Neural progenitor cell (in vitro differentiated cells): ENCODE measurements around the gene SPEN. TPM values are rescaled to one million over a fixed set of nuclear protein-coding genes. Genes with fewer than 3 reads are reported as not detected.

Experiments
- DNase-seq: peaks from one replicate; pipeline ENCODE4 v3.0.0-alpha.2; 2016; ENCODE audit warnings: low spot score
- H2AFZ ChIP-seq: fragments of 200-600 bp; sonication (generic); replicated peaks from 2 replicates; pipeline ENCODE4 v1.6.1; 2016; ENCODE audit warnings: antibody characterized with exemption
- H3F3A ChIP-seq: fragments of 200-600 bp; sonication (generic); 2 replicates; pipeline ENCODE4 v1.6.1; 2016; ENCODE audit warnings: antibody characterized with exemption, low read depth
- H3K27ac ChIP-seq: fragments of 200-600 bp; sonication (generic); 2 replicates; pipeline ENCODE4 v1.5.1; 2016; ENCODE audit warnings: mild to moderate bottlenecking
- H3K27me3 ChIP-seq: fragments of 200-600 bp; sonication (generic); 2 replicates; pipeline ENCODE4 v1.6.1; 2016; ENCODE audit warnings: mild to moderate bottlenecking, moderate library complexity
- H3K36me3 ChIP-seq: fragments of 200-600 bp; sonication (generic); 2 replicates; pipeline ENCODE4 v1.5.1; 2016
- H3K4me1 ChIP-seq: fragments of 200-600 bp; sonication (generic); 2 replicates; pipeline ENCODE4 v1.6.1; 2016; ENCODE audit warnings: mixed run types
- H3K4me2 ChIP-seq: fragments of 200-600 bp; sonication (generic); 2 replicates; pipeline ENCODE4 v1.6.1; 2016
- H3K4me3 ChIP-seq: fragments of 200-600 bp; sonication (generic); 2 replicates; pipeline ENCODE4 v1.5.1; 2016
- H3K79me2 ChIP-seq: fragments of 200-600 bp; sonication (generic); 2 replicates; pipeline ENCODE4 v1.6.1; 2016; ENCODE audit warnings: low read depth
- H3K9ac ChIP-seq: fragments of 200-600 bp; sonication (generic); 2 replicates; pipeline ENCODE4 v1.6.1; 2016
- H3K9me3 ChIP-seq: fragments of 200-600 bp; sonication (generic); 2 replicates; pipeline ENCODE4 v1.5.1; 2016; ENCODE audit warnings: low read depth
- H4K20me1 ChIP-seq: fragments of 200-600 bp; sonication (generic); 2 replicates; pipeline ENCODE4 v1.6.1; 2016; ENCODE audit warnings: low read depth
- H3K27ac Mint-ChIP-seq: 3 replicates; pipeline ENCODE4 v1.8.0; 2021; ENCODE audit warnings: mixed read lengths
- H3K27me3 Mint-ChIP-seq: 2 replicates; pipeline ENCODE4 v1.8.0; 2022; ENCODE audit warnings: low read depth, mild to moderate bottlenecking, inconsistent platforms, moderate library complexity, mixed read lengths; ENCODE audit not compliant: insufficient read depth
- H3K36me3 Mint-ChIP-seq: 3 replicates; pipeline ENCODE4 v1.8.0; 2021; ENCODE audit warnings: mixed read lengths
- H3K4me1 Mint-ChIP-seq: 3 replicates; pipeline ENCODE4 v1.8.0; 2021; ENCODE audit warnings: mixed read lengths
- H3K4me3 Mint-ChIP-seq: 3 replicates; pipeline ENCODE4 v1.8.0; 2021; ENCODE audit warnings: mild to moderate bottlenecking, moderate library complexity, mixed read lengths
- H3K9me3 Mint-ChIP-seq: 3 replicates; pipeline ENCODE4 v1.8.0; 2020; ENCODE audit warnings: mixed read lengths
- CTCF ChIP-seq: fragments of 200-600 bp; sonication (generic); IDR thresholded peaks from 2 replicates; pipeline ENCODE4 v1.5.1; 2017; ENCODE audit warnings: antibody characterized with exemption, mild to moderate bottlenecking
- EZH2 ChIP-seq: fragments of 200-600 bp; sonication (generic); IDR thresholded peaks from 2 replicates; pipeline ENCODE4 v1.6.1; 2017; ENCODE audit warnings: antibody characterized with exemption, mild to moderate bottlenecking, moderate library complexity
- EZH2phosphoT487 ChIP-seq: fragments of 200-600 bp; sonication (generic); IDR thresholded peaks from 2 replicates; pipeline ENCODE4 v1.6.1; 2017; ENCODE audit warnings: antibody characterized with exemption
- total RNA-seq: library from RNA; depleted of rRNA; stranded (reverse); fragments of >200 nt; gene quantifications from 2 replicates; pipeline ENCODE4 v1.2.3, GENCODE V29; 2015; ENCODE audit warnings: low replicate concordance

SPEN gene
- total RNA-seq, 1 donor from 2014 or later: 59.6 TPM

GRCh38 chr1:15799928-15800835 lies 47.3 kb upstream of the SPEN start:
- Histone ChIP-seq H3K9ac (no peak overlapping the region), H3K36me3 (no peaks in the 10 kb centered on the region), H3K27me3 (no peaks in the 10 kb centered on the region), H3K4me1 (peaks cover 6% of the 10 kb centered on the region), H3K9me3 (no peaks in the 10 kb centered on the region), H3K27ac (no peak overlapping the region), H2AFZ (peak overlapping the region; percentile 4), H3F3A (no peaks in the 10 kb centered on the region), H3K79me2 (no peaks in the 10 kb centered on the region), H4K20me1 (no peaks in the 10 kb centered on the region), H3K4me3 (no peak overlapping the region), H3K4me2 (no peak overlapping the region)
- peaks cover 45% of the 10 kb centered on the region for H3K4me1 Mint-ChIP-seq
- H3K36me3 Mint-ChIP-seq: no peaks in the 10 kb centered on the region
- H3K4me3 Mint-ChIP-seq: no peak overlapping the region
- DNase-seq: peak; percentile 44
- peaks cover 7% of the 10 kb centered on the region for H3K27me3 Mint-ChIP-seq
- H3K9me3 Mint-ChIP-seq: no peaks in the 10 kb centered on the region
- no peak for TF ChIP-seq CTCF
- no peak for TF ChIP-seq EZH2
- TF ChIP-seq EZH2phosphoT487: no peak
- H3K27ac Mint-ChIP-seq: peak overlapping the region; percentile 69

- Mint-ChIP-seq H3K27me3 (peaks cover 8% of the 10 kb centered on the region), H3K36me3 (peaks cover 2% of the 10 kb centered on the region), H3K9me3 (no peaks in the 10 kb centered on the region), H3K27ac (no peak overlapping the region), H3K4me3 (no peak overlapping the region), H3K4me1 (peaks cover 38% of the 10 kb centered on the region)
- no peak overlapping the region for H3K9ac ChIP-seq
- no peak for TF ChIP-seq EZH2phosphoT487
- TF ChIP-seq EZH2: no peak
- TF ChIP-seq CTCF: no peak
- H3K4me2 ChIP-seq: no peak overlapping the region
- H2AFZ ChIP-seq: no peak overlapping the region
- H3K4me1 ChIP-seq: peaks cover 6% of the 10 kb centered on the region
- H3K27me3 ChIP-seq: no peaks in the 10 kb centered on the region
- H3F3A ChIP-seq: no peaks in the 10 kb centered on the region
- no peak overlapping the region for H3K27ac ChIP-seq
- no peaks in the 10 kb centered on the region for H3K79me2 ChIP-seq
- DNase-seq: no peak
- no peaks in the 10 kb centered on the region for H3K36me3 ChIP-seq
- H3K4me3 ChIP-seq: no peak overlapping the region
- H3K9me3 ChIP-seq: no peaks in the 10 kb centered on the region
- no peaks in the 10 kb centered on the region for H4K20me1 ChIP-seq
These were observed 45.1 kb upstream of the SPEN start for GRCh38 chr1:15802234-15802965.

GRCh38 chr1:15803380-15803779 lies 44.1 kb upstream of the SPEN start:
- Histone ChIP-seq H3K27me3 (no peaks in the 10 kb centered on the region), H3K4me2 (no peak overlapping the region), H3K9me3 (no peaks in the 10 kb centered on the region), H3K4me3 (no peak overlapping the region), H3F3A (no peaks in the 10 kb centered on the region), H3K4me1 (peaks cover 6% of the 10 kb centered on the region), H3K9ac (no peak overlapping the region), H3K36me3 (no peaks in the 10 kb centered on the region), H3K27ac (no peak overlapping the region), H4K20me1 (no peaks in the 10 kb centered on the region), H3K79me2 (no peaks in the 10 kb centered on the region), H2AFZ (no peak overlapping the region)
- Mint-ChIP-seq H3K4me1 (peaks cover 35% of the 10 kb centered on the region), H3K36me3 (peaks cover 3% of the 10 kb centered on the region), H3K9me3 (no peaks in the 10 kb centered on the region), H3K4me3 (no peak overlapping the region), H3K27ac (no peak overlapping the region), H3K27me3 (peaks cover 5% of the 10 kb centered on the region)
- peak; percentile 71 for DNase-seq
- TF ChIP-seq EZH2: no peak
- no peak for TF ChIP-seq EZH2phosphoT487
- TF ChIP-seq CTCF: peak; percentile 69
